ENCODE measurements around the gene PIP4K2C.

PIP4K2C gene

GRCh38 chr12:57618966-57619433 lies 28.0 kb downstream of the PIP4K2C start:
- H3K27me3 ChIP-seq, result peaks cover 69% of the 10 kb centered on the region
- H3K4me2 ChIP-seq, result peak overlapping the region; percentile 7; the same call in 1 of the 2 replicates
- H3K4me3 ChIP-seq, result no peak overlapping the region
- TF ChIP-seq Cebpa-rat (IDR thresholded peaks at IDR 0.05), result no peak
- H3K9me3 ChIP-seq, result peaks cover 13% of the 10 kb centered on the region; the same call in 1 of the 2 replicates
- no peak overlapping the region for H3K9ac ChIP-seq
- peaks cover 40% of the 10 kb centered on the region for H4K20me1 ChIP-seq
- no peak overlapping the region for H3K27ac ChIP-seq
- H3K36me3 ChIP-seq, result peaks cover 26% of the 10 kb centered on the region; the same call in 1 of the 2 replicates
- H3K4me1 ChIP-seq, result peaks cover 50% of the 10 kb centered on the region

- Histone ChIP-seq H3K4me2 (no peak overlapping the region), H3K9me3 (peaks cover 13% of the 10 kb centered on the region; the same call in 1 of the 2 replicates), H3K27ac (no peak overlapping the region), H3K36me3 (peaks cover 26% of the 10 kb centered on the region; the same call in 1 of the 2 replicates), H3K9ac (no peak overlapping the region), H3K27me3 (peaks cover 75% of the 10 kb centered on the region), H3K4me1 (peaks cover 43% of the 10 kb centered on the region), H3K4me3 (no peak overlapping the region), H4K20me1 (peaks cover 40% of the 10 kb centered on the region)
- no peak for TF ChIP-seq Cebpa-rat (IDR thresholded peaks at IDR 0.05)
Measured at GRCh38 chr12:57619434-57620244, 28.6 kb downstream of the PIP4K2C start.

- H3K4me2 ChIP-seq, result peak overlapping the region; percentile 67
Measured at GRCh38 chr12:57620245-57620935, 29.4 kb downstream of the PIP4K2C start.

GRCh38 chr12:57620936-57621496 lies 30.0 kb downstream of the PIP4K2C start:
- peaks cover 39% of the 10 kb centered on the region for H3K4me1 ChIP-seq
- peaks cover 40% of the 10 kb centered on the region for H4K20me1 ChIP-seq
- H3K27ac ChIP-seq, result no peak overlapping the region
- no peak for TF ChIP-seq Cebpa-rat (IDR thresholded peaks at IDR 0.05)
- H3K9me3 ChIP-seq, result peaks cover 13% of the 10 kb centered on the region; the same call in 1 of the 2 replicates
- no peak overlapping the region for H3K9ac ChIP-seq
- peaks cover 20% of the 10 kb centered on the region; the same call in 1 of the 2 replicates for H3K36me3 ChIP-seq
- H3K27me3 ChIP-seq, result peaks cover 89% of the 10 kb centered on the region
- H3K4me3 ChIP-seq, result peak overlapping the region; percentile 34
- peak overlapping the region; percentile 67 for H3K4me2 ChIP-seq

More at GRCh38 chr12:57620245-57620935, 29.4 kb downstream of the PIP4K2C start:
- Histone ChIP-seq H3K27ac (no peak overlapping the region), H3K4me1 (peaks cover 39% of the 10 kb centered on the region), H3K9me3 (peaks cover 13% of the 10 kb centered on the region; the same call in 1 of the 2 replicates), H4K20me1 (peaks cover 40% of the 10 kb centered on the region), H3K36me3 (peaks cover 26% of the 10 kb centered on the region; the same call in 1 of the 2 replicates), H3K27me3 (peaks cover 83% of the 10 kb centered on the region), H3K9ac (no peak overlapping the region), H3K4me3 (peak overlapping the region; percentile 16; the same call in 1 of the 2 replicates)
- TF ChIP-seq Cebpa-rat (IDR thresholded peaks at IDR 0.05), result no peak

- no peak for TF ChIP-seq Cebpa-rat (IDR thresholded peaks at IDR 0.05)
- peaks cover 40% of the 10 kb centered on the region for H4K20me1 ChIP-seq
- peaks cover 13% of the 10 kb centered on the region; the same call in 1 of the 2 replicates for H3K9me3 ChIP-seq
- H3K4me1 ChIP-seq, result peaks cover 33% of the 10 kb centered on the region
- peak overlapping the region; percentile 67 for H3K4me2 ChIP-seq
- H3K27ac ChIP-seq, result no peak overlapping the region
- H3K9ac ChIP-seq, result no peak overlapping the region
- peak overlapping the region; percentile 34; the same call in 1 of the 2 replicates for H3K4me3 ChIP-seq
- peaks cover 14% of the 10 kb centered on the region; the same call in 1 of the 2 replicates for H3K36me3 ChIP-seq
- peaks cover 96% of the 10 kb centered on the region for H3K27me3 ChIP-seq
Measured at GRCh38 chr12:57621497-57622292, 30.7 kb downstream of the PIP4K2C start.

GRCh38 chr12:57622293-57623245 lies 31.6 kb downstream of the PIP4K2C start:
- Histone ChIP-seq H3K27me3 (peaks cover 100% of the 10 kb centered on the region), H3K9ac (no peak overlapping the region), H4K20me1 (peaks cover 40% of the 10 kb centered on the region), H3K27ac (no peak overlapping the region), H3K36me3 (peaks cover 12% of the 10 kb centered on the region; the same call in 1 of the 2 replicates), H3K4me2 (no peak overlapping the region), H3K9me3 (peaks cover 16% of the 10 kb centered on the region), H3K4me3 (no peak overlapping the region), H3K4me1 (peaks cover 31% of the 10 kb centered on the region)
- TF ChIP-seq Cebpa-rat (IDR thresholded peaks at IDR 0.05), result no peak

- H3K27ac ChIP-seq, result no peak overlapping the region
- peaks cover 100% of the 10 kb centered on the region for H3K27me3 ChIP-seq
- peaks cover 30% of the 10 kb centered on the region for H3K4me1 ChIP-seq
- H3K9me3 ChIP-seq, result peaks cover 18% of the 10 kb centered on the region
- peaks cover 8% of the 10 kb centered on the region; the same call in 1 of the 2 replicates for H3K36me3 ChIP-seq
- H3K4me3 ChIP-seq, result no peak overlapping the region
- no peak for TF ChIP-seq Cebpa-rat (IDR thresholded peaks at IDR 0.05)
- no peak overlapping the region for H3K4me2 ChIP-seq
- H3K9ac ChIP-seq, result no peak overlapping the region
- H4K20me1 ChIP-seq, result peaks cover 41% of the 10 kb centered on the region
Measured at GRCh38 chr12:57623385-57623784, 32.4 kb downstream of the PIP4K2C start.

- Histone ChIP-seq H4K20me1 (peaks cover 46% of the 10 kb centered on the region), H3K9me3 (peaks cover 24% of the 10 kb centered on the region), H3K27ac (no peak overlapping the region), H3K36me3 (peaks cover 8% of the 10 kb centered on the region; the same call in 1 of the 2 replicates), H3K4me3 (no peak overlapping the region), H3K27me3 (peaks cover 100% of the 10 kb centered on the region), H3K4me2 (no peak overlapping the region), H3K9ac (no peak overlapping the region), H3K4me1 (peaks cover 25% of the 10 kb centered on the region)
- TF ChIP-seq Cebpa-rat (IDR thresholded peaks at IDR 0.05), result no peak
Measured at GRCh38 chr12:57623811-57624390, 32.9 kb downstream of the PIP4K2C start.
